HS-27A (cell line): ENCODE measurements around the gene PHF8.
A peak's percentile ranks its signal among the peaks of the same experiment; 100 is the strongest.

Source experiments
- DNase-seq: peaks from one replicate; pipeline ENCODE4 v3.0.0-alpha.2; 2012; ENCODE audit warnings: low read depth, missing footprints

The PHF8 gene

DNA sequence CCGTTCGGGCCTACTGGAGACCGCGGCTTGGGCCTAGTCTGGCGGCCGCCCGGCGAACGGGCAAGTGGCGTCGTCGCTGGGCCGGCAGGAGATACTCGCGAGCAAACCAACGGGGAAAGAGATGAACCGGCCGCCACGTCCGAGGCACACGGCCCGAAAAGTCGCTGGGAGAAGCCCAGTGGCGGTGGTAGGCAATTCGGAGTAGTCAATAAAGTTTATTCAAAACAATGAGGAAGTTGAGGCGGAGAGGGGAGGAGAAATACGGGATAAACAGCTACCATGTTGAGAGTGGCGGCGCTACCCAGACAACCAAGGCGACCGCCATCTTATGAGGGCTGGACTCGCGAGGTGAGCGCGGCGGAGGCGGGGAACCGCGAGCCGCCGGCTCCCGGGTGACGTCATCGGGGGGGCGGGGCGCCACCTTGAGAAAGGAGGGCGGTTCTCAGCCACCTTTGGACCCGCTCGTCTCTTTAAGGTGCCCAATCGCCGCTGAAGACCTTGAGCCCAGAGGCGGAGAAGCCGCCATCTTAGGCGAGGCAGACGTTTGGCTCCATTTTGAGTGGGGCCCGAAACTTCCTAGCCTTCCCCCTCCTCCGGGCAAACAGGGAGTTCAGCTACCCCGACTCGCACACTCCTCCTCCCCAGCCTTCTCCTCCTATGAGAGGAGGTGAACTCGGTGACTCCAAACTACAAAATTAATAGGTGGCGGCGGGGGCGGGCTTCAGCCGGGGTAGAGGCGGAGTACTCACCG is at the start of gene PHF8:
Gene PHF8, minus strand, starts transcription at position 348 of the 751 bp plus-strand sequence. CDS start 1,745 bp downstream, outside the sequence.
- DNase-seq: peak; percentile 77

DNA sequence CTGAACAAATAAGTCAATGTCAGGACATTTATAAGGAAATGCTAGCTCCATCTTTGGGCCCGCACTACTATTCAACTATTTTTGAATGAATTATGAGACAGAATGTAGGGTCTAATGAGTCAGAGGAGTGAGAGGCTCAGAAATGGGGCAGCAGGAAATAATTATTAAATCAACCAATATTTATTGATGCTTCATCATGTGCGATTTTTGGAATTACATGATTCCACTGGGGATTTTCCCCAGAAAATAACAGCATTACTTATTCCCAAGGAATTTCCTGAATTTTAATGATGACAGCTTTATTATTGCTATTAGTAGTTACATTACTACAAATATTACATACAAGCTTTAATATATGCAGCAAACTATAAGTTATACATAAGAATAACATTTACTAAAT is 49.3 kb upstream of the PHF8 start:
- no peak for DNase-seq

DNA sequence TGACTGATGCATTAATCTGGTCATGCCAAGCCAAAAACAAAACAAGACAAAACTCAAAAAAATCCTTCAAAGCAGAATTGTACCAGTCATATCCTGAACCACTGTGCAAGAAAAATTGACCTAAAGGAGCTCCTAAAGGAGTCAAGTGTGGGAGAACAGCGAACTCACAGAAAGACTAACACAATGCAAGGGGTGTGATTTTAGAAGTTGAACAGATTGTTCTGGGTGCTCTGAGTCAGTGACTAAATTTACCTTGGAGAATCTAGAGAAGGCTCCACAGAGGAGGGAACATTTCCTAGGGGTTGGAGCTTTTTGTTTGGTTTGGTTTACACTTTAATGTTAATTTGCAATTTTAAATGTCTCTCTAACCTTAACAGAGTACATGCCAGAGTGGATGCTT is 48.9 kb upstream of the PHF8 start:
- no peak for DNase-seq

DNA sequence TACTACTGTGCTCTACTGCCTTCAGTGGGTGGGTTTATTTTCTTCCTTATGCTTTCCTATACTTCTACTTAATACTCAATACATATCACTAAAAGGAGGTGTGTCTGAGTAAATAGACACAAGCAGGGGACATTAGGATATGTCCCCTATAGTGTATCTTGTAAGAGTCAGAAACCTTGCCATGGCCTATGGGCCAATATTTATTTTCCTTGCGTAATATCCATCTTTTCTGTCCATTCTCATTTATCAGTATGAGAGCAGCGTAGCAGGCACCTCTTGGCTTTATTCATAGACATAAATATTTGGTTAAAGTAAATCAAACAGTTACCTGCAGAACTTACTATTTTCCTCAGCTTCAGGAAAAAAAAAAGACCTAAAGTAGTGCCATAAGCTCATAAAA is 46.6 kb upstream of the PHF8 start:
- DNase-seq: no peak

DNA sequence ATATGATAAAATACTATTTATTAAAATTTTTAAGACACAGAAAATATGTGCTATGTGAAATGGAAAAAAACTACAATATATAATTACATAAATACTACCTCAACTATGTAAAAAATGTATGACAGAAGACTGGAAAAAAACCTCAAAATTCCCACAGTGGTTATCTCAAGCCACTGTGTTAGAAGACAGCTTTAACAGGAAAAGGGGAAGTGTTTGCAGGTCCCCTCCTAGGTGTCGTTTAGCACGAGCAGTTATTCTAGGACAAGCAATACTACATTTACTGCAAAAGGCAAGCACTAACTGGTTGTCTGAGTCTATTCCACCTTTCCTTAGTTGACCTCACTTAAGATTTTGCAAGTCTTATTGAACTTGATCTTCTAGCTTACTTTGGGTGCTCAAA is 44.9 kb upstream of the PHF8 start:
- DNase-seq: no peak

DNA sequence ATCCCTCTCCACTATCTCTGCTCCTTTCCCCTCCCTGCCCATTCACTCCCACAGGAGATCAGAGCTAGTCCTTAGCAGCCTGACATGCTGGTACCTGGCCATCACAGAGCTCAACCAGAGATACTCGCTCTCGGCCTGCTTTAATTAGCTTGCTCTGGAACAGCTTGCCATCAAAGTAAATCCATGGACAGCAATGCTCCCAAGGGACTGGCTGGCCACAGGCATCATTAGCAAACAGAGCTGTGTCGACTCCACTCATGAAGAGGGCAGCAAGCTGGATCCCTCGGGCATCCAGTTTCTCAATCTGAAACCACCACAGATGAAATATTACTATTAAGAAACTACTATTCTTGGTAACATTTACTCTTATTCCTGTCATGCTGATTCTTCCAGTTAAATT is 43.4 kb upstream of the PHF8 start:
- no peak for DNase-seq

DNA sequence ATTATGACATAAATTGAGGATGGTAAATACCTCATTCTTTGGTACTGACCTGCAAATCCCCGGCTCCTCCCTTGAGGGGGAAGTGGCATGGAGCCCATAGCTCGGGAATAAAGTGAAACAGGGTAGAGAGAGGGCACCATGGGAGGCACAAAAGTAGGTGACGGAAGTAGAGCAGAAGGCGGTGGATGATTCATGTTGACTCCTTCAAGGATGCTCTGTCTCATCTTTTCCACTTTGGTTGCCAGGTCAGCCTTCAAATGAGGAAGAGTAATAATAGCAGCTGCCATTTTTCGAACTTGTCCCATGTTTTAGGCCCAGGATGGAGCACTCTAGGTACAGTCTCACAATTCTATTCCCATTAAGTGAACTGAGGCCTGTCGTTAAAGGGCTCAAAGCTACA is 41.4 kb upstream of the PHF8 start:
- no peak for DNase-seq

DNA sequence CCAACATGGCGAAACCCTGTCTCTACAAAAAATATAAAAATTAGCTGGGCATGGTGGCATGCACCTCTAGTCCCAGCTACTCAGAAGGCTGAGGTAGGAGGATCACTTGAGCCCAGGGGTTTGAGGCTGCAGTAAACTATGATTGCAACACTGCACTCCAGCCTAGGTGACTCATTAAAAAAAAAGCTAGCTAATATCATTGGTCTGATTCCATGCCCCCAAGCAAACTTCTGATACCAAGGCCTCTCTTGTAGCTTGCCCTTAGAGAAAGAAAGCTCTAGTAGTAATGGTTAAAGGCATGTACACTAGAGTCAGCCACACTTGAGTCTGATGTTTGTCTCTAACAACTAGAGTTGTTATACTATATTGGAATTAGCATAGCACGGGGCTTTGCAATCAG is 32.6 kb upstream of the PHF8 start:
- DNase-seq: no peak

DNA sequence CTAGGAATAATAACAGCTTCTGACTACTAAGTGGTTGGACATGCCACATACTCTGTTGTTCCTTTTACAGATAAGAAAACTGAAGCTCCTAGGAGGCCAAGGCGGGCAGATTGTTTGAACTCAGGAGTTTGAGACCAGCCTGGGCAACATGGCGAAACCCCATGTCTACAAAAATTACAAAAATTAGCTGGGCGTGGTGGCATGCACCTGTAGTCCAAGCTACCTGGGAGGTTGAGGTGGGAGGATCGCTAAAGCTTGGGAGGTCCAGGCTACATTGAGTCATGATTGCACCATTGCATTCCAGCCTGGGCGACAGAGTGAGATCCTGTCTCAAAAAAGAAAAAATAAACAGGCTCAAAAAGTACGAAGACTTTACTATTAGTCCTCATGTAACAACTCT is 30.6 kb upstream of the PHF8 start:
- no peak for DNase-seq

DNA sequence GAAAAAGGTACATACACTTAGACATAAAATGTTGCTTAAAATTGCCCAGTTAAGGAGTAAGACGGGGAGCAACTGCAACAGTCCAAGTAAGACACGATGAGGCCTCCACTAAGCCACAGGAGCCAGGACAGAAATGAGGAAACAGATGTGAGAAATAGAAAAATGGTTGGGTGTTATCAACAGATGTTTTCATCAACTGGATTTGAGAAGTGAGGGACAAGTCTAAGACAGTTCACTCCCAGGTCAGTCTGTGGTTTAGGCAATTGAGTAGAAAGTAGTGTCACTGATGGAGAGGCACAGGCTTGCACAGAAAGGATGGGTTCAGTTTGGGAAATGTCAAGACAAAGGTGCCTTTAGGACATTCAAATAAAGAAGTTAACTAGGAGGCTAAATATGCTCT is 23.5 kb upstream of the PHF8 start:
- no peak for DNase-seq

DNA sequence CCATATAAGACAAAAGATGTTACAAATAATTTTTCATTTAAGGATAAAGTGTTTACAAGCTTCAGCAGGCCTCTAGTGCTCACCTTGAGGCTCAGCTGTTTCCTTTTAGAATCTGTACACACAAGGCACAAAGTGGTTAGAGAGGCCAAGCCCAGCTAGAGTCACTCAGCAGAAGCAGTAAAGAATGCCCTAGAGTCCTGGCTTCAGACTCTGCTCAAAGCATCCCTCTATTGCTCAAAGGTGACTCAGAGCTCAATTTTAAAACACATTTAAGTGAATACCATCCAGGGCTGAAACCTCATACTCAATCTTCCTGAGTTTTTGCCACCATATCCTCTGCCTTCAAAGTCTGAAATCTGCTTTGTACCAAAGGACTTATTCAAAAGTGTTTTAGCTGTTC is 22.6 kb upstream of the PHF8 start:
- DNase-seq: no peak

DNA sequence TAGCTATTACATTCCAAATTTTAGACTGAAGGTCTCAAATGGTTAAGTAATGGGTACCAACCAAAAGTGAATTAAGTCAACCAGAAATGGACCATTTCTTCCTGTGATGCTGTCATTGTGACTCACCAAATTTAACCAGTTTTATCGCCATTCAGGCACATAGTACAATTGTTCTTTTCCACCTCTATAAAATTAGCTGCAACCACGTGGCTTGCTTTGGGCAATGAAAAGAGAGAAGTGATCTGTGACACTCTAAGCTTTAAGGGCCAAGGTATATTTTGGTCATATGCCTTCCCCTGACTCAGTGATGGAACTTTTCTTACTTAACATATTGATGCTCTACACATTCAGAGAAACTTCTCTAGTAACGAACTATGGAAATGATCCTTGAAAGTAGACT is 20.3 kb upstream of the PHF8 start:
- DNase-seq: no peak

DNA sequence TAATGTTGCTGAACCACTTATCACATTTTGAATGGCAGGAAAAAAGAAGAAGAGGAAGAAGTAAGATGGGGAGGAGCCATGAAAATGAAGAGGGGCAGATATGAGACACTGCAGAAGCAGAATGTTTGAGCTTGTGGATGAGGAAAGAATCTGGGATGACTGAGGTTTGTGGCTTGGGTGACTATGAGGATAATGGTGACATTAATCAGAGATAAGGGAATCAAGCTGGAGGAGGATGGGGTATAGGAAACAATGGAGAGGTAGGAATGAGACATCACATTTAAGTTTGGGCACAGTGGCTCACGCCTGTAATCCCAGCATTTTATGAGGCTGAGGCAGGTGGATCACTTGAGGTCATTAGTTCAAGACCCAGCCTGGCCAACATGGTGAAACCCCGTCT is 19.1 kb upstream of the PHF8 start:
- no peak for DNase-seq

DNA sequence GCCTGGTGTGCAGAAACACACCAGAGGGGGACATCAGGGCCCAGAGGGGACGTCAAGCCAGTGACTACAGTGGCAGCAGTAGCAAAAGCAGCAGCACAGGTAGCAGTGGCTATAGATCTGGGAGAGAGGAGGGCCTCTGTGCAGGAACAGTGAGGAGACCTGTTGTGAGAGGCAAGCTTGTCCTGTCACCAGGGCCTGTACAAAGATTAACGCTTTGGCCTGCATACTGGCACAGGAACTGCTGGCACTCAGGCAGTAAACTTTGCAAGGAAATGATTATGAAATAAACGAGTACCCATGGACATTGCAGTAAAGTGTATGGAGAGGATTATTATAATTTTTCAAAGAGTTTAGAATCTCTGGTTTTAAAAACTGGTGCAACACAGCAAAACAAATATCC is 5.5 kb upstream of the PHF8 start:
- DNase-seq: no peak

DNA sequence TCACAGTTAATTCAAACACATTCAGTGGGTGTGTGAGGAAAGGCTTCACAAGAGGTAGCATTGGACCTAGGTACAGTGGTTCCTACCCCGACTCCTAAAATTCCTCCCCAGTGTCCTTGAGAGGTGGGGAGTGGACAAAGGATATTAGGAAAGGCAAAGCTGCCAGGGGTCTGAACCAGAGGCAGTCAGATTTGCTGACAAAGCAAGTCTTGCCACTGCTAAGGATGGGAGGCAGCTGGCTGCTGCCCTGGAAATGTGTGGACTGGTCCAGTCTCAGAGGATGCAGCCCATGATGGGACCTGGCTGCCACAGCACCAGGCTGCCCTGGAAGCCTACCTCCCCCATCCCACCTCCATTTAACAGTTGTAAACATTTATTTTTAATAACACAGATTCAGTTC is 4.1 kb upstream of the PHF8 start:
- DNase-seq: no peak

DNA sequence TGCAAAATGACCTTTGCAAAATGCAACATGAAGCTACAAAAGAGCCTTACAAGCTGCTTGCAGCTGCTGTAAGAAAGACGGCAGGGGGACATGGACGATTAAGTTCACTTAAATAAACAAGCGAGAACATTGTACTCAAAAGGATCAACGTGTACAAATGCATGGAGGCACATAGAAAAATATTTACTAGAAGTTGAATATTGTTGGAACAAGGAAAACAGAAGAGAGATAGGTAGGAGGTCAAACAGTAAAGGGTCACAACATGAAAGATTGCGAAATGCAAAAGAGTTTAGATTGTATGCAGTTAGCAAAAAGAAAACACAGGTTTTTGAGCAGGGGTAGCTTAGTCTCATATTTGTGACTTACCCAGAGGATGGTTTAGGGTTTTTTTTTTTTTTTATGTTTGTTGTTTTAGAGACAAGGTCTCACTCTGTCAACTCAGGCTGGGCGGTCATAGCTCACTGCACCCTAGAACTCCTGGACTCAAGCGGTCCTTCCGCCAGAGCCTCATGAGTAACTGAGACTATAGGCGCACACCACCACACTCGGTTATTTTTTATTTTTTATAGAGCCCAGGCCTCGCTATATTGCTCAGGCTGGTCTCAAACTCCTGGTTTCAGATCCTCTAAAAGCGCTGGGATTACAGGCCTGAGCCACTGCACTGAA is 1.4 kb upstream of the PHF8 start:
- DNase-seq: no peak

DNA sequence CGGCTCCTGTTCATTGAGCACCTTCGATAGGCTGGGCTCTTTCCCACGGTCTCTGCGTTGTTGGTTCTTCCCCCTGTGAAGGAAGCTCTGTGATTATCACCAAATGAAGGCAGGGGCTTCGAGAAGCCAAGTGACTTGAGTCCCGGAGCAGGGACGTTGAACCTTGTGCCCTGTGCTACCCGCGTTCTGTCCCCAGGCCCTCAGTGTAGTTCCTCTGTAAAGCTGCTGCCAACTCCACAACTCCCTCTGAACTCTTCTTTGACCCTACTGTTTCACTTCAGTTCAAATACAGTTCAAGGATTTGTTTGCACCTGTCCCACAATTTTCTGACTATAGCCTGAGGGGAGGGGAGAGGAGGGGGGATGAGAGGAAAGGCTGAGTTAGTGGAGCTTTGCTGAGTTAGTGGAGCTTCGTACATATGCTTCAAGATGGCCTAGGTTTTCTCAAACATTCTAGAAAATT is 635 bp upstream of the PHF8 start:
- DNase-seq: no peak

DNA sequence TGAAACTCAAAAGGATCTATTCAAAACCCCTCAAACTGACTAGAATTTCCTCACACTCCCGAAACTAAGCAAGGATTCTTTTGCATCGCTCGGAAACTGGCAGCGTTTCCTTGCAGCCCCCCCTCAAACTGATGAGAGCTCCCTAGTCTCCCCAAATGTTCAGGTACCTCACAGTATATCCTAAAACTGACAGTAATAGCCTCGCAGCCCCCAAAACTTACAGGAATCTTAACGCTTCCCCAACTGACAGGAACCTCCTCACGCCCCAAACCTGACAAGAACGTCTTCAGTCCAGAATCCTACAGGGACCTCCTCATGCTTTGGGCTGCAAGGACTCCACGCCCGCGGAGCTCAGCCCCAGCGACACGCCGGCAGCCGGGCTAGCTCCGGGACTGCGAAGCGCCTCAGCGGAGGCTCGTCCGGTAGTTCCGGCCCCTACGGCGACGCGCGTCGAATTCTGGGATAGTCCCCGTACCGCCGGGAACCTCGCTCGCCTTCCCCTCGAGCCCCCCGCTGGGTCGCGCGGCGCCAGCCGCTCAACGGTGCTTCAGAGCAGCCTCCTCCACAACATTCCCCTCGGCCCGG is 640 bp downstream of the PHF8 start:
- no peak for DNase-seq

DNA sequence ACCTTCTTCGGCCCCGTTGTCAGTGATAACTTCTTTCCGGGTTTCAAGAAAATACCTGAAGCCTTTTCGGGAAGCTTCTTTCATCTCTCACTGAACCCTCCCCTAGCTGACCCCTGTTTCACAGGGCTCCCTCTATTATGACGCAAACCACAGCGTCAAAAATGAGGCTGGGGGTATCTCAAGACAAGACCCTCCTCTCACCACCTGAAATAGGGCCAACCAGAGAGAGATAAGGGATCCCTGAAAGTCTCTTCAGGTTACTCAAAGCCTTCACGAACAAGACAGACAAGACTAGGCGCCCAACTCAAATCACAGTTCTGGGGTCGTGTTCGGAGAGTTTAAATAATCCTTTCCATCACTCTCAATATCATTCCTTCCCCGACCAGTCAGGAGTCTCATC is 1.2 kb downstream of the PHF8 start:
- DNase-seq: no peak

DNA sequence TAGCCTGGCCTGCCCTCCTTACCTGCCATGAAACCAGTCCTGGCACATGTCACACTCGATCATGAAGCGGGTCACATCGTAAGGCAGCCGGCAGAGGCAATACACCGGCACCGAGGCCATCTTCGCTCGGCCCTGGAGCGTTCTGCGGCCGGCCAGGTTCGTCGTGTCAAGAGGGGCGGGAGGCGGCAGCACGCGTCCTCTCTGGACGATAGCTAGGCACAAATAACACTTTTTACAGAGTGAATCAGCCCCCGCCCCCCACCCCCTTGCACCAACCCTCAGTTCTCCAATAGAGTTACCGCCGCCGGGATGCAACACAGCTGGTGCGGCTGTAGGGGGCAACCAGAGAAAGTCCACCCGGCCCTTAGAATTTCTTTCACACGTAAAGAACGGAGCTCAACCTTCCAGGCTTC is 1.7 kb downstream of the PHF8 start:
- DNase-seq: no peak

DNA sequence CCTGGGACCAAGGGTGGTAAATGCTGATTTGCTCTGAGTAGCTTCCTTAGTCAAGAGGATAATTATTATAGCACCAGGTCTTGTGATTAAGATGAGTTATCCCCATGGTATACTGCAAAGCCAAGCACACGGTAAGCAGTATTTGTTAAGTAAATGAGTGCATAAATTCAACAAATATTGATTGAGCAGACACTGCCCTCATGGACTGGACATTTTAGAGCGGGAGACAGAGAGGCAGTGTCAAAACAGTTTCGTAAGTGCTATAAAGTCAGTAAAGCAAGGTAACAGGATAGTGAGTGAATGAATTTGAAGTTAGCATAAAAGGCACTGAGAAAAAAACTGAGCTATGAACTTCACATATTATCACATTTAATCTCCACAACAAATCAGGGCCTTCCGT is 13.9 kb downstream of the PHF8 start:
- no peak for DNase-seq

DNA sequence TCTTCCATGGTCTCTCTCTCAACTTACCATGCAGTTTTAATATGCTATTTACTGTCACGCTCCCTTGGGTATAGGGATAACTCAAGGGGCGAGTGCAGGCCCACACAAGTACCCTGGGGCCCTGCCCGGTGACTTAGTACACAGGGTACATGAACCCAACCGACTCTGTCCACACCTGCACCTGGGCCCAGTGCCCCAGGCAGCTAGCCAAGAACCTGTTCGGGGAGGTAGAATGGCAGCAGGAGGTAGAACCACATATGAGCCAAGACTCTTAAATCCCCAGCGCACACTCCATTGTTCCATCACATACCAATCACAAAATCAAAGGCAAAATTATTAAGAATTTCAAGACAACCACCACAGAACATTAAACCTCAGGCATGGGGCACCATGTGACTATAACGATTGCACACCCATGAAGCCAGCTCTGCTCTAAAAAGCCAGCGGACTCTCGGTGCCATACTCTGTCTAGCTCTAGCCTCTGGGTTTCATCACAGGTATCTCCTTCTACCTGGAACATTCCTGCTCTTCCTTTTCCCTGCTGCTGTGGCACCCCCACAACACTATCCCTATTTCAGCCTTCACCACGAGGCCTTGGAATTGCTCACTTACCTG is 14.6 kb downstream of the PHF8 start:
- DNase-seq: no peak

DNA sequence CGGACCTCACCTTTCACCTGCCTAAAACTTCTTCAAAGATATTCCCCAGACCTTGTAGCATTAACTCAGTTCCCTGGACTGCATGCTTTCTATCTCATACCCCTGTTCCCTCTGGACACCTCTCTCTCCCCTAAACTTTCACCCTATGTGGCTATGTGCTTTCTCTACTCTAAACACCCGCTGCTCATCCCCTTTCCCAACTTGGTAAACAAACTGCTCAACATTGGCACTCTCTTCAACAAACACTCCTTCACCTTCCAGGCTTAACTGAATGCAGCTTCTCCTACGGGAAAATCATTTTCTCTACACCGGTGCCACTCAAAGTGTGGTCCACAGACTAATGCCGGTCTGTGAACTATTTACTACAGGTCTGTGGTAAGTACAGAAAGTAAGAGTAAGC is 19.9 kb downstream of the PHF8 start:
- no peak for DNase-seq
